K562 (cell line): ENCODE results near the gene RTN4. TPM values are rescaled to one million over a fixed set of nuclear protein-coding genes. Genes with fewer than 3 reads are reported as not detected.

ENCODE experiments used
- ATAC-seq: fragments of 200-7000 bp; cut with Tn5 transposase; 3 replicates; pipeline ENCODE4 v1.9.1; 2020; ENCODE audit warnings: moderate library complexity
- BruUV-seq: library from RNA; stranded (reverse); fragments of 400-500 nt; replicated peaks from 2 replicates; lab custom pipeline; 2021; lab: Mats Ljungman, UMichigan
- CTCF ChIA-PET: fragments of 300-600 bp; formaldehyde crosslinking; extraction: SDS; loops from one replicate; lab custom pipeline; 2021; ENCODE audit warnings: low intra/inter-chr PET ratio; lab: Yijun Ruan, JAX
- POLR2A ChIA-PET: fragments of 300-600, 350-650 bp; sonication (Branson Sonifier 250); formaldehyde crosslinking; extraction: SDS; loops from one replicate; lab custom pipeline; 2021; ENCODE audit warnings: antibody characterized with exemption, inconsistent platforms; lab: Yijun Ruan, JAX
- DNase-seq, 4 experiments: peaks; one replicate each; pipeline versions ENCODE4 v3.0.0 to v3.0.0-alpha.2; 2011 to 2018; ENCODE audit warnings: low spot score in 3 of 4, mixed read lengths in 3 of 4; ENCODE audit errors: extremely low read depth in 1 of 4
- FAIRE-seq: peaks from 2 replicates; lab custom pipeline; 2011; peaks lifted over from hg19 to GRCh38; lab: Jason Lieb, UNC
- H2AFZ ChIP-seq: 2 replicates; pipeline ENCODE4 v1.6.0; 2011; ENCODE audit warnings: low read depth, low read length, control low read depth, inconsistent platforms
- H3K27ac ChIP-seq: fragments of 200-600 bp; 3 replicates; pipeline ENCODE4 v1.8.0; 2011; ENCODE audit warnings: low read depth, mild to moderate bottlenecking, control low read depth, inconsistent platforms, low read length, moderate library complexity, mixed read lengths; ENCODE audit errors: extremely low read depth
- H3K27me3 ChIP-seq, 2 experiments: fragments of 300-600 bp in 1 of 2; 2 replicates in 1 of 2; 3 replicates in 1 of 2; pipeline versions ENCODE4 v1.6.0 to v1.8.0; 2011; ENCODE audit warnings: inconsistent platforms in 2 of 2, low read length in 2 of 2, mild to moderate bottlenecking in 1 of 2, mixed read lengths in 1 of 2, moderate library complexity in 1 of 2; ENCODE audit not compliant: control insufficient read depth in 2 of 2, insufficient read depth in 2 of 2
- H3K36me3 ChIP-seq: fragments of 300-600 bp; 3 replicates; pipeline ENCODE4 v1.8.0; 2011; ENCODE audit warnings: mild to moderate bottlenecking, low read length, inconsistent platforms; ENCODE audit not compliant: control insufficient read depth, insufficient read depth
- H3K4me1 ChIP-seq, 2 experiments: fragments of 200-600 bp in 1 of 2; replicated peaks in 1 of 2; 2 replicates in 1 of 2; 3 replicates in 1 of 2; pipeline versions ENCODE4 v1.5.1 to v1.8.0; 2011; ENCODE audit warnings: inconsistent platforms in 2 of 2, low read length in 2 of 2, mild to moderate bottlenecking in 1 of 2, mixed read lengths in 1 of 2, moderate library complexity in 1 of 2; ENCODE audit not compliant: control insufficient read depth in 2 of 2, insufficient read depth in 2 of 2
- H3K4me2 ChIP-seq: 2 replicates; pipeline ENCODE4 v1.6.1; 2011; ENCODE audit warnings: low read length, control low read depth, inconsistent platforms, mixed read lengths; ENCODE audit not compliant: insufficient read depth
- H3K4me3 ChIP-seq: fragments of 200-600 bp; sonication (generic), shearing (Covaris generic); 2 replicates; pipeline ENCODE4 v1.5.1; 2016; ENCODE audit warnings: control low read depth, inconsistent platforms
- H3K79me2 ChIP-seq: fragments of 200-600 bp; 3 replicates; pipeline ENCODE4 v1.8.0; 2011; ENCODE audit warnings: low read length, inconsistent platforms; ENCODE audit not compliant: control insufficient read depth, insufficient read depth
- H3K9ac ChIP-seq, 2 experiments: 2 replicates each; pipeline versions ENCODE4 v1.6.0 to v1.6.1; 2011; ENCODE audit warnings: low read depth in 2 of 2, low read length in 2 of 2, control low read depth in 1 of 2, inconsistent platforms in 1 of 2, mild to moderate bottlenecking in 1 of 2, mixed read lengths in 1 of 2; ENCODE audit not compliant: insufficient read depth in 1 of 2
- H3K9me1 ChIP-seq: one replicate; pipeline ENCODE4 v1.6.0; 2011; ENCODE audit warnings: inconsistent platforms, mild to moderate bottlenecking, low read length, moderate library complexity; ENCODE audit not compliant: control insufficient read depth, insufficient read depth
- H3K9me3 ChIP-seq: replicated peaks from 2 replicates; pipeline ENCODE4 v1.5.1; 2011; ENCODE audit warnings: low read depth, low read length, inconsistent platforms; ENCODE audit not compliant: control insufficient read depth, insufficient read depth
- H4K20me1 ChIP-seq: replicated peaks from 2 replicates; pipeline ENCODE4 v1.6.1; 2011; ENCODE audit warnings: low read length, inconsistent platforms, mixed read lengths; ENCODE audit not compliant: control insufficient read depth, insufficient read depth
- HDAC1 ChIP-seq, 2 experiments: fragments of 450-650 bp; IDR thresholded peaks; 2 replicates each; pipeline ENCODE4 v1.6.1; 2016 to 2017; ENCODE audit warnings: inconsistent platforms in 1 of 2, mild to moderate bottlenecking in 1 of 2, moderate library complexity in 1 of 2
- HDGF ChIP-seq: fragments of 450-650 bp; IDR thresholded peaks from 2 replicates; pipeline ENCODE4 v1.6.1; 2016
- HMGN3 ChIP-seq: IDR thresholded peaks from 2 replicates; pipeline ENCODE4 v1.6.1; 2011; ENCODE audit warnings: borderline replicate concordance, low read depth, mild to moderate bottlenecking, mixed read lengths, low read length; ENCODE audit not compliant: insufficient read length; ENCODE audit errors: extremely low read depth
- NCOA6 ChIP-seq: fragments of 450-650 bp; IDR thresholded peaks from 2 replicates; pipeline ENCODE4 v1.6.1; 2017; ENCODE audit warnings: mild to moderate bottlenecking
- NFXL1 ChIP-seq: fragments of 450-650 bp; formaldehyde crosslinking; IDR thresholded peaks from 2 replicates; pipeline ENCODE4 v1.4.0; 2021; ENCODE audit warnings: mild to moderate bottlenecking
- SMARCA4 ChIP-seq: fragments of 450-650 bp; IDR thresholded peaks from 2 replicates; pipeline ENCODE4 v1.6.1; 2016
- ZBTB8A ChIP-seq: fragments of 450-650 bp; IDR thresholded peaks from 2 replicates; pipeline ENCODE4 v1.6.1; 2018; ENCODE audit warnings: mild to moderate bottlenecking, moderate library complexity; ENCODE audit not compliant: partially characterized antibody
- ZNF311 ChIP-seq: fragments of 250-450 bp; sonication (Bioruptor Pico); IDR thresholded peaks from 2 replicates; pipeline ENCODE4 v1.4.0; 2020; ENCODE audit warnings: mild to moderate bottlenecking, moderate library complexity
- ZNF324 ChIP-seq: fragments of 250-450 bp; sonication (Bioruptor Pico); IDR thresholded peaks from 2 replicates; pipeline ENCODE4 v1.4.0; 2020; ENCODE audit warnings: mild to moderate bottlenecking
- ZNF778 ChIP-seq: fragments of 450-650 bp; formaldehyde crosslinking; IDR thresholded peaks from 2 replicates; pipeline ENCODE4 v1.4.0; 2020; ENCODE audit warnings: mild to moderate bottlenecking, moderate library complexity
- WGBS: fragments of 100-300 bp; shearing (Covaris generic); methylation state at CpG from one replicate; pipeline ENCODE4 v1.1.6; 2016; ENCODE audit warnings: low coverage, mixed read lengths; ENCODE audit not compliant: insufficient coverage; ENCODE audit errors: missing lambda C conversion rate; 5-methylcytosine and 5-hydroxymethylcytosine counted together
- in situ Hi-C: fragments of 300-500 bp; cut with MboI; formaldehyde crosslinking; loops from 4 replicates; pipeline ENCODE4 v1.15.0; 2018; ENCODE audit warnings: inconsistent platforms, mixed read lengths
- intact Hi-C: fragments of 100-400 bp; cut with micrococcal nuclease; formaldehyde crosslinking; loops from 2 replicates; pipeline ENCODE4 v1.14.2; 2022
- polyA plus RNA-seq, 8 experiments: library from polyadenylated mRNA; depleted of rRNA in 4 of 8; stranded (reverse) in 5 of 8; unstranded in 3 of 8; fragments of >200 nt; fragmentation: Nextera tagmentation in 2 of 8; fragmentation: Illumina TruSeq in 1 of 8; extraction: Ambion mirVana in 2 of 8; extraction: Trizol in 1 of 8; gene quantifications; 2 replicates each; pipeline versions ENCODE4 v1.2.1 to v1.2.3, GENCODE V29; 2011 to 2014; ENCODE audit warnings: inconsistent platforms in 1 of 8, missing spikeins in 1 of 8
- total RNA-seq, 7 experiments: library from RNA; depleted of rRNA in 6 of 7; stranded (reverse); fragments of >200 nt in 6 of 7; fragmentation: Illumina TruSeq in 2 of 7; extraction: Trizol in 2 of 7; gene quantifications; 2 replicates each; pipeline versions ENCODE4 v1.2.1 to v1.2.3, GENCODE V29; 2011 to 2021; ENCODE audit warnings: low replicate concordance in 1 of 7
- TF ChIP-seq, protein P1 (sequence below), 2 experiments: fragments of 450-650 bp in 1 of 2; IDR thresholded peaks; 2 replicates each; pipeline ENCODE4 v1.6.1; 2011 to 2017; ENCODE audit warnings: low read depth in 2 of 2, antibody characterized with exemption in 1 of 2, borderline replicate concordance in 1 of 2, low read length in 1 of 2, mild to moderate bottlenecking in 1 of 2, mixed read lengths in 1 of 2; ENCODE audit not compliant: control insufficient read depth in 1 of 2
- TF ChIP-seq, protein P2 (sequence below), 2 experiments: fragments of 450-650 bp; formaldehyde crosslinking in 1 of 2; IDR thresholded peaks; 2 replicates each; pipeline versions ENCODE4 v1.4.0 to v1.6.1; 2014 to 2020; ENCODE audit warnings: mild to moderate bottlenecking in 2 of 2, borderline replicate concordance in 1 of 2, low read depth in 1 of 2

RTN4 gene
- total and polyA plus RNA-seq, 9 of the 15 experiments (the other 6 are each of a cell fraction or from before 2014, with no cell fraction given) = 73.0 to 248 (median 116) TPM

DNA sequence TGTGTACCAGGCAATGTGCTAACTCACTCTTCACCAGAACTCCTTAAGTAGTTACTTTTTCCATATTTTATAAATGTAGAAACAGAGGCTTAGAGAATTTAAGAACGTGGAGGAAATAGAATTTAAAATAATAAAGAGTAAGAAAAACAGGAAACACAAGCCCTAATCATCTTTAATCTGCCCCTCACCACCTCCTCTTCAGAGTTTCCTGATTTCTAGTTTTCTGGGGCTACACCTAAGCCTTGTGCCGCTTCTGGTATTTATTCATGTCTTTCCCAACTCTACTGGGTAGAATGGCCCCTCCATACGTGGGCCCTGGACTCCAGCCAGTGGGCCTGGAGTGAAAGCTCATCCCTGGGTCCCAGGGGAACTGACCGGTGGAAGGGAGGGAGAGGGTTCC is 85.4 kb downstream of the RTN4 start:
- ChIA-PET CTCF (no interaction called here), POLR2A (interaction anchor here (0.5 to 2.4 kb wide), 4 partner anchors 9 to 84 kb away, joined by 3 to 15 read pairs (median 4); no protein-coding TSS in a partner anchor)
- no peak overlapping the region for H3K4me3 ChIP-seq
- no peak for DNase-seq
- H3K4me2 ChIP-seq = no peak overlapping the region
- ATAC-seq = no peak
- intact Hi-C loops = loop anchor here (5.0 kb wide), 1 partner anchor 202 kb away; no protein-coding TSS in a partner anchor
- peaks cover 4% of the 10 kb centered on the region; the same call in 1 of the 3 replicates for H3K36me3 ChIP-seq
- H3K9ac ChIP-seq = no peak overlapping the region
- no TSS peak for BruUV-seq
- H2AFZ ChIP-seq = no peak overlapping the region
- 54% methylated on average over 4 of the region's 4 CpGs for WGBS
- H3K27ac ChIP-seq = no peak overlapping the region
- in situ Hi-C loops = no loop called here
- no peaks in the 10 kb centered on the region; the same call in 1 of the 2 replicates for H4K20me1 ChIP-seq
- peaks cover 3% of the 10 kb centered on the region for H3K9me1 ChIP-seq
- no peak for FAIRE-seq
- H3K9me3 ChIP-seq = no peaks in the 10 kb centered on the region
- peaks cover 8 to 10% of the 10 kb centered on the region in 2 experiments; a peak in 3 of 5 replicates for H3K4me1 ChIP-seq
- no peaks in the 10 kb centered on the region for H3K27me3 ChIP-seq
- H3K79me2 ChIP-seq = no peaks in the 10 kb centered on the region
- TF ChIP-seq NCOA6 (no peak), NFXL1 (CRISPR knock-in tag) (no peak), HMGN3 (no peak), ZNF311 (no peak), HDAC1 (IDR thresholded peaks at IDR 0.05) (no peak), HDGF (no peak), ZBTB8A (no peak), ZNF778 (CRISPR knock-in tag) (no peak), SMARCA4 (no peak), ZNF324 (CRISPR knock-in tag) (no peak)
- TF ChIP-seq, protein P1, sequence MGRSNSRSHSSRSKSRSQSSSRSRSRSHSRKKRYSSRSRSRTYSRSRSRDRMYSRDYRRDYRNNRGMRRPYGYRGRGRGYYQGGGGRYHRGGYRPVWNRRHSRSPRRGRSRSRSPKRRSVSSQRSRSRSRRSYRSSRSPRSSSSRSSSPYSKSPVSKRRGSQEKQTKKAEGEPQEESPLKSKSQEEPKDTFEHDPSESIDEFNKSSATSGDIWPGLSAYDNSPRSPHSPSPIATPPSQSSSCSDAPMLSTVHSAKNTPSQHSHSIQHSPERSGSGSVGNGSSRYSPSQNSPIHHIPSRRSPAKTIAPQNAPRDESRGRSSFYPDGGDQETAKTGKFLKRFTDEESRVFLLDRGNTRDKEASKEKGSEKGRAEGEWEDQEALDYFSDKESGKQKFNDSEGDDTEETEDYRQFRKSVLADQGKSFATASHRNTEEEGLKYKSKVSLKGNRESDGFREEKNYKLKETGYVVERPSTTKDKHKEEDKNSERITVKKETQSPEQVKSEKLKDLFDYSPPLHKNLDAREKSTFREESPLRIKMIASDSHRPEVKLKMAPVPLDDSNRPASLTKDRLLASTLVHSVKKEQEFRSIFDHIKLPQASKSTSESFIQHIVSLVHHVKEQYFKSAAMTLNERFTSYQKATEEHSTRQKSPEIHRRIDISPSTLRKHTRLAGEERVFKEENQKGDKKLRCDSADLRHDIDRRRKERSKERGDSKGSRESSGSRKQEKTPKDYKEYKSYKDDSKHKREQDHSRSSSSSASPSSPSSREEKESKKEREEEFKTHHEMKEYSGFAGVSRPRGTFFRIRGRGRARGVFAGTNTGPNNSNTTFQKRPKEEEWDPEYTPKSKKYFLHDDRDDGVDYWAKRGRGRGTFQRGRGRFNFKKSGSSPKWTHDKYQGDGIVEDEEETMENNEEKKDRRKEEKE (IDR thresholded peaks at IDR 0.05; ENCODE audit: borderline replicate concordance in 1 of 2, control insufficient read depth in 1 of 2, low read depth in 2 of 2, low read length in 1 of 2) = no peak
- TF ChIP-seq, protein P2, sequence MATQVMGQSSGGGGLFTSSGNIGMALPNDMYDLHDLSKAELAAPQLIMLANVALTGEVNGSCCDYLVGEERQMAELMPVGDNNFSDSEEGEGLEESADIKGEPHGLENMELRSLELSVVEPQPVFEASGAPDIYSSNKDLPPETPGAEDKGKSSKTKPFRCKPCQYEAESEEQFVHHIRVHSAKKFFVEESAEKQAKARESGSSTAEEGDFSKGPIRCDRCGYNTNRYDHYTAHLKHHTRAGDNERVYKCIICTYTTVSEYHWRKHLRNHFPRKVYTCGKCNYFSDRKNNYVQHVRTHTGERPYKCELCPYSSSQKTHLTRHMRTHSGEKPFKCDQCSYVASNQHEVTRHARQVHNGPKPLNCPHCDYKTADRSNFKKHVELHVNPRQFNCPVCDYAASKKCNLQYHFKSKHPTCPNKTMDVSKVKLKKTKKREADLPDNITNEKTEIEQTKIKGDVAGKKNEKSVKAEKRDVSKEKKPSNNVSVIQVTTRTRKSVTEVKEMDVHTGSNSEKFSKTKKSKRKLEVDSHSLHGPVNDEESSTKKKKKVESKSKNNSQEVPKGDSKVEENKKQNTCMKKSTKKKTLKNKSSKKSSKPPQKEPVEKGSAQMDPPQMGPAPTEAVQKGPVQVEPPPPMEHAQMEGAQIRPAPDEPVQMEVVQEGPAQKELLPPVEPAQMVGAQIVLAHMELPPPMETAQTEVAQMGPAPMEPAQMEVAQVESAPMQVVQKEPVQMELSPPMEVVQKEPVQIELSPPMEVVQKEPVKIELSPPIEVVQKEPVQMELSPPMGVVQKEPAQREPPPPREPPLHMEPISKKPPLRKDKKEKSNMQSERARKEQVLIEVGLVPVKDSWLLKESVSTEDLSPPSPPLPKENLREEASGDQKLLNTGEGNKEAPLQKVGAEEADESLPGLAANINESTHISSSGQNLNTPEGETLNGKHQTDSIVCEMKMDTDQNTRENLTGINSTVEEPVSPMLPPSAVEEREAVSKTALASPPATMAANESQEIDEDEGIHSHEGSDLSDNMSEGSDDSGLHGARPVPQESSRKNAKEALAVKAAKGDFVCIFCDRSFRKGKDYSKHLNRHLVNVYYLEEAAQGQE (IDR thresholded peaks at IDR 0.05; ENCODE audit: borderline replicate concordance) = no peak
- TF ChIP-seq, protein P2 (CRISPR knock-in tag; IDR thresholded peaks at IDR 0.05; ENCODE audit: low read depth) = no peak
